K562 (cell line): ENCODE results near the gene MYH9. TPM values are rescaled to one million over a fixed set of nuclear protein-coding genes. Genes with fewer than 3 reads are reported as not detected.

Experiments used
- ATAC-seq: fragments of 200-7000 bp; cut with Tn5 transposase; 3 replicates; pipeline ENCODE4 v1.9.1; 2020; ENCODE audit warnings: moderate library complexity
- BruUV-seq: library from RNA; stranded (reverse); fragments of 400-500 nt; replicated peaks from 2 replicates; lab custom pipeline; 2021; lab: Mats Ljungman, UMichigan
- CTCF ChIA-PET: fragments of 300-600 bp; formaldehyde crosslinking; extraction: SDS; loops from one replicate; lab custom pipeline; 2021; ENCODE audit warnings: low intra/inter-chr PET ratio; lab: Yijun Ruan, JAX
- POLR2A ChIA-PET: fragments of 300-600, 350-650 bp; sonication (Branson Sonifier 250); formaldehyde crosslinking; extraction: SDS; loops from one replicate; lab custom pipeline; 2021; ENCODE audit warnings: antibody characterized with exemption, inconsistent platforms; lab: Yijun Ruan, JAX
- DNase-seq, 4 experiments: peaks; one replicate each; pipeline versions ENCODE4 v3.0.0 to v3.0.0-alpha.2; 2011 to 2018; ENCODE audit warnings: low spot score in 3 of 4, mixed read lengths in 3 of 4; ENCODE audit errors: extremely low read depth in 1 of 4
- FAIRE-seq: peaks from 2 replicates; lab custom pipeline; 2011; peaks lifted over from hg19 to GRCh38; lab: Jason Lieb, UNC
- H2AFZ ChIP-seq: 2 replicates; pipeline ENCODE4 v1.6.0; 2011; ENCODE audit warnings: low read depth, low read length, control low read depth, inconsistent platforms
- H3K27ac ChIP-seq: fragments of 200-600 bp; 3 replicates; pipeline ENCODE4 v1.8.0; 2011; ENCODE audit warnings: low read depth, mild to moderate bottlenecking, control low read depth, inconsistent platforms, low read length, moderate library complexity, mixed read lengths; ENCODE audit errors: extremely low read depth
- H3K27me3 ChIP-seq, 2 experiments: fragments of 300-600 bp in 1 of 2; 2 replicates in 1 of 2; 3 replicates in 1 of 2; pipeline versions ENCODE4 v1.6.0 to v1.8.0; 2011; ENCODE audit warnings: inconsistent platforms in 2 of 2, low read length in 2 of 2, mild to moderate bottlenecking in 1 of 2, mixed read lengths in 1 of 2, moderate library complexity in 1 of 2; ENCODE audit not compliant: control insufficient read depth in 2 of 2, insufficient read depth in 2 of 2
- H3K36me3 ChIP-seq: fragments of 300-600 bp; 3 replicates; pipeline ENCODE4 v1.8.0; 2011; ENCODE audit warnings: mild to moderate bottlenecking, low read length, inconsistent platforms; ENCODE audit not compliant: control insufficient read depth, insufficient read depth
- H3K4me1 ChIP-seq, 2 experiments: fragments of 200-600 bp in 1 of 2; replicated peaks in 1 of 2; 2 replicates in 1 of 2; 3 replicates in 1 of 2; pipeline versions ENCODE4 v1.5.1 to v1.8.0; 2011; ENCODE audit warnings: inconsistent platforms in 2 of 2, low read length in 2 of 2, mild to moderate bottlenecking in 1 of 2, mixed read lengths in 1 of 2, moderate library complexity in 1 of 2; ENCODE audit not compliant: control insufficient read depth in 2 of 2, insufficient read depth in 2 of 2
- H3K4me2 ChIP-seq: 2 replicates; pipeline ENCODE4 v1.6.1; 2011; ENCODE audit warnings: low read length, control low read depth, inconsistent platforms, mixed read lengths; ENCODE audit not compliant: insufficient read depth
- H3K4me3 ChIP-seq: fragments of 200-600 bp; sonication (generic), shearing (Covaris generic); 2 replicates; pipeline ENCODE4 v1.5.1; 2016; ENCODE audit warnings: control low read depth, inconsistent platforms
- H3K79me2 ChIP-seq: fragments of 200-600 bp; 3 replicates; pipeline ENCODE4 v1.8.0; 2011; ENCODE audit warnings: low read length, inconsistent platforms; ENCODE audit not compliant: control insufficient read depth, insufficient read depth
- H3K9ac ChIP-seq, 2 experiments: 2 replicates each; pipeline versions ENCODE4 v1.6.0 to v1.6.1; 2011; ENCODE audit warnings: low read depth in 2 of 2, low read length in 2 of 2, control low read depth in 1 of 2, inconsistent platforms in 1 of 2, mild to moderate bottlenecking in 1 of 2, mixed read lengths in 1 of 2; ENCODE audit not compliant: insufficient read depth in 1 of 2
- H3K9me1 ChIP-seq: one replicate; pipeline ENCODE4 v1.6.0; 2011; ENCODE audit warnings: inconsistent platforms, mild to moderate bottlenecking, low read length, moderate library complexity; ENCODE audit not compliant: control insufficient read depth, insufficient read depth
- H3K9me3 ChIP-seq: replicated peaks from 2 replicates; pipeline ENCODE4 v1.5.1; 2011; ENCODE audit warnings: low read depth, low read length, inconsistent platforms; ENCODE audit not compliant: control insufficient read depth, insufficient read depth
- H4K20me1 ChIP-seq: replicated peaks from 2 replicates; pipeline ENCODE4 v1.6.1; 2011; ENCODE audit warnings: low read length, inconsistent platforms, mixed read lengths; ENCODE audit not compliant: control insufficient read depth, insufficient read depth
- ETV5 ChIP-seq: sonication (generic); formaldehyde crosslinking; IDR thresholded peaks from 2 replicates; pipeline ENCODE4 v1.4.0; 2020; ENCODE audit warnings: low read depth, mild to moderate bottlenecking, missing genetic modification reagents
- GTF2E2 ChIP-seq: fragments of 200-800 bp; sonication (Bioruptor generic); IDR thresholded peaks from 2 replicates; pipeline ENCODE4 v1.6.1; 2016; ENCODE audit warnings: missing genetic modification characterization, missing compliant biosample characterization
- HMG20B ChIP-seq: fragments of 250-450 bp; sonication (Bioruptor Pico); IDR thresholded peaks from 2 replicates; pipeline ENCODE4 v1.5.0; 2021; ENCODE audit warnings: mild to moderate bottlenecking
- MLX ChIP-seq, 2 experiments: fragments of 450-650 bp in 1 of 2; sonication (generic) in 1 of 2; formaldehyde crosslinking; conservative IDR thresholded peaks; 2 replicates each; pipeline versions ENCODE4 v1.4.0 to v1.8.1; 2020 to 2022; ENCODE audit warnings: mild to moderate bottlenecking in 1 of 2, missing genetic modification reagents in 1 of 2
- MTA1 ChIP-seq: fragments of 450-650 bp; IDR thresholded peaks from 2 replicates; pipeline ENCODE4 v1.6.1; 2017; ENCODE audit warnings: borderline replicate concordance
- RBBP5 ChIP-seq: fragments of 200-600 bp; sonication (generic); IDR thresholded peaks from 2 replicates; pipeline ENCODE4 v1.6.1; 2012; ENCODE audit warnings: borderline replicate concordance, mild to moderate bottlenecking, low read length, control low read depth, inconsistent platforms; ENCODE audit not compliant: insufficient read depth, poor library complexity, severe bottlenecking
- SMC3 ChIP-seq: conservative IDR thresholded peaks from 2 replicates; pipeline ENCODE4 v1.6.1; 2011; ENCODE audit warnings: low read depth, low read length, improper control_type of control experiment; ENCODE audit not compliant: insufficient read depth
- ZC3H4 ChIP-seq: sonication (generic); formaldehyde crosslinking; IDR thresholded peaks from 2 replicates; pipeline ENCODE4 v1.9.0; 2021; ENCODE audit warnings: missing genetic modification reagents, borderline replicate concordance
- ZMIZ1 ChIP-seq, 2 experiments: fragments of 150-350 bp in 1 of 2; IDR thresholded peaks; 2 replicates each; pipeline ENCODE4 v1.6.1; 2012 to 2016; ENCODE audit warnings: low read depth in 2 of 2, low read length in 2 of 2, mild to moderate bottlenecking in 1 of 2, moderate library complexity in 1 of 2
- ZNF212 ChIP-seq: fragments of 450-650 bp; formaldehyde crosslinking; IDR thresholded peaks from 2 replicates; pipeline ENCODE4 v1.4.0; 2020; ENCODE audit warnings: mild to moderate bottlenecking
- ZNF644 ChIP-seq: fragments of 200-800 bp; sonication (Bioruptor generic); IDR thresholded peaks from 2 replicates; pipeline ENCODE4 v1.6.1; 2016; ENCODE audit warnings: low read depth, missing genetic modification characterization, missing compliant biosample characterization
- WGBS: fragments of 100-300 bp; shearing (Covaris generic); methylation state at CpG from one replicate; pipeline ENCODE4 v1.1.6; 2016; ENCODE audit warnings: low coverage, mixed read lengths; ENCODE audit not compliant: insufficient coverage; ENCODE audit errors: missing lambda C conversion rate; 5-methylcytosine and 5-hydroxymethylcytosine counted together
- in situ Hi-C: fragments of 300-500 bp; cut with MboI; formaldehyde crosslinking; loops from 4 replicates; pipeline ENCODE4 v1.15.0; 2018; ENCODE audit warnings: inconsistent platforms, mixed read lengths
- intact Hi-C: fragments of 100-400 bp; cut with micrococcal nuclease; formaldehyde crosslinking; loops from 2 replicates; pipeline ENCODE4 v1.14.2; 2022
- polyA plus RNA-seq, 8 experiments: library from polyadenylated mRNA; depleted of rRNA in 4 of 8; stranded (reverse) in 5 of 8; unstranded in 3 of 8; fragments of >200 nt; fragmentation: Nextera tagmentation in 2 of 8; fragmentation: Illumina TruSeq in 1 of 8; extraction: Ambion mirVana in 2 of 8; extraction: Trizol in 1 of 8; gene quantifications; 2 replicates each; pipeline versions ENCODE4 v1.2.1 to v1.2.3, GENCODE V29; 2011 to 2014; ENCODE audit warnings: inconsistent platforms in 1 of 8, missing spikeins in 1 of 8
- total RNA-seq, 7 experiments: library from RNA; depleted of rRNA in 6 of 7; stranded (reverse); fragments of >200 nt in 6 of 7; fragmentation: Illumina TruSeq in 2 of 7; extraction: Trizol in 2 of 7; gene quantifications; 2 replicates each; pipeline versions ENCODE4 v1.2.1 to v1.2.3, GENCODE V29; 2011 to 2021; ENCODE audit warnings: low replicate concordance in 1 of 7
- TF ChIP-seq, protein P1 (sequence below): fragments of 250-450 bp; sonication (Bioruptor Pico); IDR thresholded peaks from 2 replicates; pipeline ENCODE4 v1.8.0; 2021; ENCODE audit warnings: mild to moderate bottlenecking, moderate library complexity

Gene MYH9
- total and polyA plus RNA-seq, 9 of the 15 experiments (the other 6 are each of a cell fraction or from before 2014, with no cell fraction given): 0.71 to 111 (median 24.6) TPM

DNA sequence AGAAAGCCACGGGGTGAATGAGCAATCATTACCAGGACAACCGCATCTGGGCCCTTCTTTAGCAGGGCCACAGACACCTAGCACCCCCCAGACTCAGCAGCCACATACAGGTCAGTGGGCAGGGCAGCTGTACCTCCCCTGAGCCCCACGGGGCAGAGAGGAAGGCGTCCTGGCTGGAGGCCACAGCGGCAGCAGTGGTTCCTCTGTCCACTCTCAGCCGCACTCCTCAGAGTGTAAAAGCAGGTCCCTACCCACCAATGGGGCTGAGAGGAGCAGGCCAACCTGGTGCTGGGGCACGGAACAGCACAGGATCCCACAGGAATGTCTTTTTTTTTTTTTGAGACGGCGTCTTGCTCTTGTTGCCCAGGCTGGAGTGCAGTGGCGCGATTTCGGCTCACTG, 69.3 kb downstream of the MYH9 start:
- DNase-seq: no peak
- no peak for TF ChIP-seq HMG20B (CRISPR knock-in tag)
- no peak for TF ChIP-seq GTF2E2
- TF ChIP-seq, protein P1, sequence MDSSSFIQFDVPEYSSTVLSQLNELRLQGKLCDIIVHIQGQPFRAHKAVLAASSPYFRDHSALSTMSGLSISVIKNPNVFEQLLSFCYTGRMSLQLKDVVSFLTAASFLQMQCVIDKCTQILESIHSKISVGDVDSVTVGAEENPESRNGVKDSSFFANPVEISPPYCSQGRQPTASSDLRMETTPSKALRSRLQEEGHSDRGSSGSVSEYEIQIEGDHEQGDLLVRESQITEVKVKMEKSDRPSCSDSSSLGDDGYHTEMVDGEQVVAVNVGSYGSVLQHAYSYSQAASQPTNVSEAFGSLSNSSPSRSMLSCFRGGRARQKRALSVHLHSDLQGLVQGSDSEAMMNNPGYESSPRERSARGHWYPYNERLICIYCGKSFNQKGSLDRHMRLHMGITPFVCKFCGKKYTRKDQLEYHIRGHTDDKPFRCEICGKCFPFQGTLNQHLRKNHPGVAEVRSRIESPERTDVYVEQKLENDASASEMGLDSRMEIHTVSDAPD (CRISPR knock-in tag): no peak
- no peak for TF ChIP-seq SMC3
- no peak for TF ChIP-seq ZMIZ1 (IDR thresholded peaks at IDR 0.05; ENCODE audit: low read depth in 2 of 2, low read length in 2 of 2)
- no peak for TF ChIP-seq ETV5 (CRISPR knock-in tag)
- no peak for TF ChIP-seq RBBP5
- TF ChIP-seq ZNF644: no peak
- no peak for TF ChIP-seq MTA1
- TF ChIP-seq MLX (CRISPR knock-in tag; conservative IDR thresholded peaks at IDR 0.05): no peak
- no peak for TF ChIP-seq ZC3H4
- no peak for TF ChIP-seq ZNF212
- Histone ChIP-seq H3K4me1 (no peaks in the 10 kb centered on the region), H3K27me3 (no peaks in the 10 kb centered on the region), H3K36me3 (peaks cover 79% of the 10 kb centered on the region), H2AFZ (no peak overlapping the region), H3K9ac (no peak overlapping the region), H3K27ac (no peak overlapping the region), H3K79me2 (no peaks in the 10 kb centered on the region), H3K9me1 (no peaks in the 10 kb centered on the region), H4K20me1 (no peaks in the 10 kb centered on the region), H3K4me3 (no peak overlapping the region), H3K9me3 (no peaks in the 10 kb centered on the region), H3K4me2 (no peak overlapping the region)
- in situ Hi-C loops: no loop called here
- 100% methylated on average over 1 of the region's 12 CpGs for WGBS
- POLR2A ChIA-PET: interaction anchor here (0.6 to 0.8 kb wide), 3 partner anchors 11 to 152 kb away, joined by 3 read pairs; no protein-coding TSS in a partner anchor
- intact Hi-C loops: no loop called here
- ATAC-seq: no peak
- BruUV-seq: no TSS peak
- CTCF ChIA-PET: no interaction called here
- FAIRE-seq: no peak
